Measurements from ENCODE around the gene AZIN2. TPM values are rescaled to one million over a fixed set of nuclear protein-coding genes. Genes with fewer than 3 reads are reported as not detected.
"Not testable (repeated sequence)": the region's sequence is repeated elsewhere in the genome, so short reads cannot be mapped to it uniquely, and the experiment has no call there.

Gene AZIN2
- total RNA-seq, 1 donor from 2014 or later: 5.1 TPM

GRCh38 chr1:33056426-33056825, 24.5 kb upstream of the AZIN2 start:
- intact Hi-C loops (cut with micrococcal nuclease): no loop called here

DNA sequence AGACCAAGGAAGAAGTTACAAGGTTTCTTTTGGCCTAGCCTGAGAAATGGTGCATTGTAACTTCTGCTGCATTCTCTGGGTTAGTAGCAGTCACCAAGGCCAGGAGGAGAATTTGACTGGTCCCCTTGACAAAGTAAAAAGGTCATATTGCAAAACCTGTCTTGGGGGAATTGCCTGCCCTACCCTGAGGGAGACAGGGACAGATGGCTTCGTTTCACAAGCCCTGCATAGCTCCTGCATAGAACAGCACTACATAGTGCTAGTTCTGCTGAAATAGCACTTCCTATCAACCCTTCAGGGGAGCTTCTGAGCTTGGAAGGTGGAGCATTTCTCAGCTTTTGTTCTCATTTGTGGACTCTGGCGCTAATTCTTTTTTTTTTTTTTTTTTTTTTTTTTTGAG, 23.9 kb upstream of the AZIN2 start:
- intact Hi-C loops (cut with micrococcal nuclease): no loop called here

DNA sequence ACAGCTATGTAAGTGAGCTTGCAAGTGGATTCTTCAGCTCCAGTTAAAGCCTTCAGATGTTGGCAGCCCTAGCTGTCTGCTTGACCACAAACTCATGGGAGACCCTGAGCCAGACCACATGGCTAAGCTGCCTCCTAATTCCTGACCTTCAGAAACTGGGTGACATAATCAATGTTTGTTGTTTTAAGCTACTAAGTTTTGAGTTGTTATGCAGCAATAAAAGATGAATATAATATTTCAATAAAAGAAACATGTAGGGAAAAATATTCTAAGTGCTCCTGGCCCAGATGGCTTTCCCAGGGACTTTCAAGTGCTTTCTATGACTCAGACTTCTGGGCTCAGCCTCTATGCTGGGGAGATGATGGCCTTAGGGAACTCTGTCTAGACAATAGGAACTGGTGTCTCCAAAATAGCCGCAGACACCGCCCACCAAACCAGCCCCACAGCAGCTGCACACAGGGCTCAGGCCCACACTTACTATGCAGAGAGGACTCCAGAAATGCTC, 20.3 kb upstream of the AZIN2 start:
- intact Hi-C loops (cut with micrococcal nuclease): no loop called here

DNA sequence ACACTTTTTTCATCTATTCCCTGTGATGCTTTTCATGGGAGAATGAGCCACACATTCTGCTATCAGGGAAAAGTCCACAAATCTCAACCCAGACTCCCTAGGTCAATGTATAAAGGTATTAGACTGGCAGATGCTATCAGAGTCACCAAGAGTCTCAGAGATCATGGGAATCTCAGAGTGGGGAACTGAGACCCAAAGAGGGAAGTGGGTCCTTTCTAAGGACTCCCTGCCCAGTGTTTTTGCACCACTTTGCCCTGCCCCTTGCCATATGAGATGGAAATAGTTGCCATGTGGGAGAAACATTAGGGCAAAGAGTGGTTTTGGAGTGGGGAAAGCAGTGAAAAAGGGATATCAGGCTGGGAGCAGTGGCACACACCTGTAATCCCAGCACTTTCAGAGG, 19.1 kb upstream of the AZIN2 start:
- intact Hi-C loops (cut with micrococcal nuclease): no loop called here

GRCh38 chr1:33064284-33064683, 16.7 kb upstream of the AZIN2 start:
- intact Hi-C loops (cut with micrococcal nuclease): not testable (repeated sequence)

DNA sequence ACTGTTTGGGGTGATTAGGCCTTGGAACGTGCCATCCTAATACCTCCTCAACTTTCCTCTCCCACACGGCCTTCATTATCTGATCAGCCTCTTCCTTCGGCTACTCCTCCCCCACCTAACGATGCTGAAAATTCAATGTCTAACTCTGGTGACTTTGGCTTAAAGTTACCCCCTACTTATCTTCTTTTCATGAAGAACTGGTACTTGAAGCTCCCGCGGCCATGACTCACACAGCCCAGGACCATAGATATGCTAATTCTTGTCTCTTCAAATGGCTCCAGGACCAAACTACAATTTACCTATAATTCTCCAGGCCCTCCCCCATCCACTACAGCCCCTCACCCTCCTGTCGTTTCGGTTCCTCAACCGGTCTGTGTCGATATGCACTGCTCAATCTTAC, 15.7 kb upstream of the AZIN2 start:
- intact Hi-C loops (cut with micrococcal nuclease): no loop called here

- intact Hi-C loops (cut with micrococcal nuclease): not testable (repeated sequence)
These were observed 14.5 kb upstream of the AZIN2 start for GRCh38 chr1:33066477-33066876.

DNA sequence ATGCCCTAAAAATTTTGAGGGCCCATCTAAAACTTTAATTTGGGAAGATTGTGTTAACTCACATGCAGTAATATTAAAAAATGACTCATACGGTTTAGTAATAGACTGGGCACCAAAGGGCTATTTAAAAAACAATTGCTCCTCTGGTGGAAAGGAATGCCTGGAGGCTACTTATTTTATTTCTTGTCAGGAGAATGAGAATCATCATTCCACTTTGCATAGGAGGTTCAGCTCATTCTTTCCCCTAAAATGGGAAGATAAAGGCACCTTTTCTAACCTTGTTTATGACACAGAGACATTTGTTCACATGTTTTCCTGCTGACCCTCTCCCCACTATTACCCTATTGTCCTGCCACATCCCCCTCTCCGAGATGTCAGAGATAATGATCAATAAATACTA, 12.8 kb upstream of the AZIN2 start:
- intact Hi-C loops (cut with micrococcal nuclease): not testable (repeated sequence)

GRCh38 chr1:33070628-33071027, 10.3 kb upstream of the AZIN2 start:
- intact Hi-C loops (cut with micrococcal nuclease): no loop called here

- intact Hi-C loops (cut with micrococcal nuclease): no loop called here
These were observed 8.2 kb upstream of the AZIN2 start for GRCh38 chr1:33072707-33073106.

DNA sequence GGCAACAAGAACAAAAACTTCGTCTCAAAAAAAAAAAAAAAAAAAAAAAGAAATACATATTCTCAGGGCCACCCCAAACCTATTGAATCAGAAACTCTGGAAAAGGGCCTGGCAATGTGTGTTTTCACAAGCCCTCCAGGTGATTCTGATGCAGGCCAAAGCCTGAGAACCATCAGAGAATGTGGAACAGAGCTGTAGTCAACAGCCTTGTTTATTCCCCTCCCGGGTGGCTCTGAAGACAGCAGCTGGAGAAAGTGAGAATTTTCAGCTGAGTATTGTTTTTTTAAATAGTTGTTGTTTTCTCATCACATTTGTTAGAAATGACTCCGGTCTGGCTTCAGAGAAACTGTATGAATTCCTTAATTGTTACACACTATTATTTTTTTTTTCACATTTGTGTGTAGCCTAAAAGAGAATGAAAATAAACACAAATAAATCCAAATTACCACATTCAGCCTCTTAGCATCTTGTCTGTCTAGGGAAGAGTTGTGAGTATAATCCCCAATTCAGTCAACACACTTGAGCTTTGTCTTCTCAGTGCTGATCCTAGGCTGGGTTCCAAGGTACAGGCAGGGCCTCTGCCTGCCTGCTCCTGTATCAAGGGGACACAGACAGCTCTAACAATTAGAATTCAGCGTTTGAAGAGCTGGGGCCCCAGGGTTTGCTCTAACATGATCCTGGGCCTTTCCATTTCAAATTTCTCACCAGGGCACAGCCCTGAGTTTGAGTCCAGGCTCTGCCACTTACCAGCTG, 6.6 kb upstream of the AZIN2 start:
- intact Hi-C loops (cut with micrococcal nuclease): no loop called here

DNA sequence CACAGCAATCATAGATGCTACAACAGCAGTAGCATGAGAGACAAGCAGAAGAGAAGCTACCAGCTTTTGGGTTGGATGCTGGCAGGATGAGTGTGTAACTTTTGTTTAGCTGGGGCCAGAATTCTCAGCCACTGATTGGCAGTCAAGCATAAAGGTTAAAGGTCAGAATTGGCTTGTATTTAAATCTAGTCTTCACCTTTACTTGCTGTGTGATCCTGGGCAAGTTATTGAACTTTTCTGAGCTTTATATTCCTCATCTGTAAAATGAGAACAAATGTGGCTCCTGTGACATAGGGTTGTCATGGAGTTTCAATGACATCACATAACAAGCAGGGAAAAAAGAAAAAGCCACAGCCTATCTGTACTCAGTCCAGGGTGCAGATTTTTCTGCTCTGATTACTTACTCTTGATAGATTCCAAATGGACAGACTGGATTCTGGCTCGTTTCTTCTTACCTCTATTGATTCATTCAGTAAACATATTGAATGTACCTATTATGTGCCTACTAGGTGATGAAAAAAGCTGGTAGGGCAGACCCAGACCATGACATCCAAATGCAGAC, 2.8 kb upstream of the AZIN2 start:
- intact Hi-C loops (cut with micrococcal nuclease): no loop called here

GRCh38 chr1:33080373-33080772, 580 bp upstream of the AZIN2 start:
- intact Hi-C loops (cut with micrococcal nuclease): loop anchor here (2.0 to 5.0 kb wide), 3 partner anchors 430 to 1593 kb away; partner anchors contain the start of genes RBBP4 and ZBTB8OS

DNA sequence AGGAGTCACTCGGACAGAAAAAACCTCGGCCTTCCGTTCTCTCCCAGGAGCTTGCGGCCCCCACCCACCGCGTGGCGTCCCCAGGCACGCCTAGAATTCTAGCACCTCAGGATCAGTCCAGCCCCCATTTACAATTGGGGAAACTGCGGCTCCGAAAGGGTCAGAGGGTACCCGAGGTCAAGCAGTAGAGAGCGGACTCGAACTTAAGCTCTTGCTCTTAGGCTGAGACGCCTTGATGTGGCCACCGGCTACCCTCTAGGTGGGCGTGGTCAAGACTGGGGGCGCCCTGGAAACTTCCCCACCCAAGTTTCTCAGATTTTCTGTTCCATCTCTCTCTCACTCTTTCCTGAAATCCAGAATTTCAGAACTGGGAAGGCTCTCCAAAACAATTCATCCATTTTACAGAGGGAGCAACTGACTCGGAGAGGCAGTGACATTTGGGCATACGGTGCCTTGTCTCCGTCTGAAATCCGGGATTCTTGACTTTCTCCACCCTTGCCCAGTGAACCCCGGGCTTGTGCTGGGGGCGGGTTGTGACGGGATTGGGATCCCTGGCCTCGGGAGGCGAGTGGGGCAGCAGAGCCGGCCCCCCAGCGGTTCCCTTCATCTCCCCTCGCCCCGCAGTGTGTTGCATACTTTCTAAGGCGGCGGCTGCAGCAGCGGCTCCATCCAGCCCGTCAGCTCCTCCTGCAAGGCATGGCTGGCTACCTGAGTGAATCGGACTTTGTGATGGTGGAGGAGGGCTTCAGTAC, 777 bp downstream of the AZIN2 start:
- intact Hi-C loops (cut with micrococcal nuclease): loop anchor here (1.0 to 5.0 kb wide), 12 partner anchors 18 to 1594 kb away; partner anchors contain the start of genes BSDC1, RBBP4 and ZBTB8OS

- intact Hi-C loops (cut with micrococcal nuclease): loop anchor here (5.0 kb wide), 2 partner anchors 560 to 1595 kb away; no protein-coding TSS in a partner anchor
These were observed 1.7 kb downstream of the AZIN2 start for GRCh38 chr1:33082575-33083108.

DNA sequence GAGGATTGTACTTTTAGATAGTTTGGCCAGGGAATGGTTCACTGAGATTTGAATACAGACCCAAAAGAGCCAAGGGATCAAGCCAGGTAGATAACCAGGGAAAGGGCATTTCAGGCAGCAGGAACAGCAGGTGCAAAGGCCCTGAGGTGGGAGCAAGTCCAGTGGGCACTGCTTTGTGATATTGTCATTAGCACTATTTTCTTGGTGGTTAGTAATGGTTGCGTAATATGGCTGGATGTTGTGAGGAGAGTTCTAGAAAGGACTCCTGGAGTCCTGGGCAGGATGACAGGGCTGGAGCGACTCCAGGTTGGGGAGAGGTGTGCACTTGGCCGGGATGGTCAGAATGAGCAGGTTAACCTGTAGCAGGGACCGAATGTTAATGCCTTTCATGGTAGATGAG, 4.4 kb downstream of the AZIN2 start:
- intact Hi-C loops (cut with micrococcal nuclease): no loop called here

- intact Hi-C loops (cut with micrococcal nuclease): loop anchor here (1.0 kb wide), 3 partner anchors 153 to 374 kb away; no protein-coding TSS in a partner anchor
These were observed 5.5 kb downstream of the AZIN2 start for GRCh38 chr1:33086384-33086850.

- intact Hi-C loops (cut with micrococcal nuclease): no loop called here
These were observed 6.7 kb downstream of the AZIN2 start for GRCh38 chr1:33087677-33088076.

DNA sequence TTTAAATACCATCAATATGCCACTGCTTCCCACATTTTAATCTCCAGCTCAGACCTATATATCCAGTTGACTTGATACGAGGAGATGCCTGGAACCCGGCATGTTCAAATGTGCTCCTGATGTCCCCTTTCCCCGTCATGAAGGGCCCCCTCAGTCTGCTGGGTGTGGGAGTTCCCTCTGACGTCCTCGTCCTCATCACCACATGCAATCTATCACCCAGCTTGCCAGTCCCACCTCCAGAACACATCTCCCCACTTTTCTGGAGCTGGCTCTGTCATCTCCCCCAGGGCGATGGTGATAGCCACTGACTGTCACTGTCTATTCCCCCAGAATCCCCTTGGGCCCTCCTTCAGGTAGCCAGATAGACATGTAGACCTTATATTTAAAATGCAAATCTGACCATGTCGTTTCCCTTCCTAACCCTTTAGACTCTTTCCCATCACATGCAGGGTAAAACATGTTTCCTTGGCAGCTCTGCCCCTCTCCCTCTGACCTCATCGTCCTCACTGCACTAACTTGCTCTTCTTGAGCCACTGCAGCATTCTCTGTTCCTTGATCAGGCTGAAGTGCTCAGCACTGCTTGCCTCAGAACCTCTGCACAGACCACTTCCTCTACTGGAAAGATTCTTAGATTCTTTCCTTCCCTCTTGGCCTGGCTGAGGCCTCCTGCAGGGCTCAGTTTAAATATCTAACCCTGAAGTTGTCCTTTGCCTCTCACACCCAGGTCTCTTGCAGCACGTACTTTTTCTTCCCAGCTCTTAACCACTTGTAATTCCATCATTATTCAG, 7.4 kb downstream of the AZIN2 start:
- intact Hi-C loops (cut with micrococcal nuclease): no loop called here

GRCh38 chr1:33089457-33089856, 8.5 kb downstream of the AZIN2 start:
- intact Hi-C loops (cut with micrococcal nuclease): no loop called here

DNA sequence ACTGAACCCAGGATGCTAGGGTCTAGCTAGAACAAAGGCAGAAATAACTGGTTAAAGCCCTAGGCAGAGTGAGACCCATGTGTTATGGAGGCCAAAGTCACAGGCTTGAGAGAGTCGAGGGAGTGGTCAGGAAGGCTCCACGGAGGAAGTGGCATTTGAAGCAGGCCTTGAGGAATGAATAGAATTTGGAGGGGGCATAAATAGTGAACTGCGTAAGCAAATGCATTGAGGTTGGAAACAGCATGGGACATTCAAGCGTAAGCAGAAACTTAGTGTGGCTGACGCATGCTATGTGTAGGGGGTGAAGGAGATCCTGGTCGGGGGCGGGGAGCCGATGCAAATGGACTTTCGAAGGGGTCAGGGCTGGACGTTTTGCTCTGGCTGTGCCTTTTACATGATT, 11.5 kb downstream of the AZIN2 start:
- intact Hi-C loops (cut with micrococcal nuclease): no loop called here

Measured in T-helper 1 cell treated with Interleukin-12 subunit alpha and Interleukin-12 subunit beta and Interleukin-4 antibody, amounts not matched to agents 30 ng/mL and 1 ng/mL, for 36 hours (primary cell).